HEK293 (cell line): ENCODE results near the gene TPRN.

ENCODE experiments used
- CTCF ChIA-PET: fragments of 350-600 bp; formaldehyde crosslinking; extraction: SDS; loops from one replicate; lab custom pipeline; 2021; ENCODE audit warnings: antibody characterized with exemption; lab: Yijun Ruan, JAX
- POLR2A ChIA-PET: fragments of 300-600 bp; formaldehyde crosslinking; extraction: SDS; loops from one replicate; lab custom pipeline; 2020; ENCODE audit warnings: antibody characterized with exemption, inconsistent platforms; lab: Yijun Ruan, JAX
- H3K27ac ChIP-seq: fragments of 200-500 bp; sonication (Bioruptor generic); 2 replicates; pipeline ENCODE4 v1.5.1; 2014; ENCODE audit warnings: low read depth, low read length, control low read depth, inconsistent platforms; ENCODE audit errors: extremely low read depth
- H3K36me3 ChIP-seq, 2 experiments: fragments of 200-500 bp in 1 of 2; sonication (Bioruptor generic) in 1 of 2; 1 replicate in 1 of 2; 2 replicates in 1 of 2; pipeline ENCODE4 v1.5.1; 2014 to 2017; ENCODE audit warnings: inconsistent platforms in 2 of 2, low read length in 2 of 2; ENCODE audit not compliant: control insufficient read depth in 2 of 2, insufficient read depth in 1 of 2
- H3K4me1 ChIP-seq: fragments of 200-500 bp; sonication (Bioruptor generic); 2 replicates; pipeline ENCODE4 v1.5.1; 2014; ENCODE audit warnings: mild to moderate bottlenecking, low read length, inconsistent platforms; ENCODE audit not compliant: control insufficient read depth, insufficient read depth
- H3K4me3 ChIP-seq: 2 replicates; pipeline ENCODE4 v1.5.1; 2011; ENCODE audit warnings: low read depth, mild to moderate bottlenecking, control low read depth, low read length, moderate library complexity
- H3K9me3 ChIP-seq: fragments of 200-500 bp; sonication (Bioruptor generic); 2 replicates; pipeline ENCODE4 v1.5.1; 2014; ENCODE audit warnings: low read depth, low read length, inconsistent platforms; ENCODE audit not compliant: control insufficient read depth, insufficient read depth
- BCL11A ChIP-seq: fragments of 450-650 bp; formaldehyde crosslinking; IDR thresholded peaks from 2 replicates; pipeline ENCODE4 v1.5.1; 2016; ENCODE audit warnings: low read depth, missing biosample characterization, missing genetic modification characterization
- BCL11B ChIP-seq: fragments of 450-650 bp; formaldehyde crosslinking; IDR thresholded peaks from 2 replicates; pipeline ENCODE4 v1.5.1; 2016; ENCODE audit warnings: low read depth, missing biosample characterization, missing genetic modification characterization
- FEZF1 ChIP-seq: fragments of 450-650 bp; formaldehyde crosslinking; IDR thresholded peaks from 2 replicates; pipeline ENCODE4 v1.5.1; 2016; ENCODE audit warnings: missing biosample characterization, missing genetic modification characterization
- KLF16 ChIP-seq: fragments of 450-650 bp; formaldehyde crosslinking; IDR thresholded peaks from 2 replicates; pipeline ENCODE4 v1.5.1; 2017; ENCODE audit warnings: missing biosample characterization, missing genetic modification characterization
- KLF9 ChIP-seq: fragments of 450-650 bp; formaldehyde crosslinking; IDR thresholded peaks from 2 replicates; pipeline ENCODE4 v1.5.1; 2016; ENCODE audit warnings: missing biosample characterization, missing genetic modification characterization, low read depth
- REPIN1 ChIP-seq: fragments of 450-650 bp; formaldehyde crosslinking; IDR thresholded peaks from 2 replicates; pipeline ENCODE4 v1.5.1; 2017; ENCODE audit warnings: missing biosample characterization, missing genetic modification characterization, low read depth
- SP7 ChIP-seq: fragments of 450-650 bp; formaldehyde crosslinking; IDR thresholded peaks from 2 replicates; pipeline ENCODE4 v1.5.1; 2016; ENCODE audit warnings: missing biosample characterization, missing genetic modification characterization
- TCF7L2 ChIP-seq: IDR thresholded peaks from 2 replicates; pipeline ENCODE4 v1.6.1; 2011; ENCODE audit warnings: low read depth, mild to moderate bottlenecking, inconsistent platforms, low read length, moderate library complexity, borderline replicate concordance
- ZBTB6 ChIP-seq: fragments of 450-650 bp; formaldehyde crosslinking; IDR thresholded peaks from 2 replicates; pipeline ENCODE4 v1.5.1; 2017; ENCODE audit warnings: missing biosample characterization, missing genetic modification characterization
- ZNF112 ChIP-seq: fragments of 450-650 bp; formaldehyde crosslinking; IDR thresholded peaks from 2 replicates; pipeline ENCODE4 v1.5.0; 2017; ENCODE audit warnings: missing biosample characterization, missing genetic modification characterization
- ZNF146 ChIP-seq: fragments of 450-650 bp; formaldehyde crosslinking; IDR thresholded peaks from 2 replicates; pipeline ENCODE4 v1.5.1; 2016; ENCODE audit warnings: missing biosample characterization, missing genetic modification characterization
- ZNF18 ChIP-seq: fragments of 450-650 bp; formaldehyde crosslinking; IDR thresholded peaks from 2 replicates; pipeline ENCODE4 v1.5.1; 2016; ENCODE audit warnings: missing biosample characterization, missing genetic modification characterization
- ZNF202 ChIP-seq: fragments of 450-650 bp; formaldehyde crosslinking; IDR thresholded peaks from 2 replicates; pipeline ENCODE4 v1.5.1; 2016; ENCODE audit warnings: missing biosample characterization, missing genetic modification characterization, borderline replicate concordance
- ZNF223 ChIP-seq: fragments of 450-650 bp; formaldehyde crosslinking; IDR thresholded peaks from 2 replicates; pipeline ENCODE4 v1.5.1; 2016; ENCODE audit warnings: missing biosample characterization, missing genetic modification characterization
- ZNF248 ChIP-seq: fragments of 450-650 bp; formaldehyde crosslinking; IDR thresholded peaks from 2 replicates; pipeline ENCODE4 v1.5.1; 2017; ENCODE audit warnings: missing biosample characterization, missing genetic modification characterization
- ZNF335 ChIP-seq: fragments of 450-650 bp; formaldehyde crosslinking; conservative IDR thresholded peaks from 2 replicates; pipeline ENCODE4 v1.5.1; 2016; ENCODE audit warnings: missing biosample characterization, missing genetic modification characterization
- ZNF449 ChIP-seq: fragments of 450-650 bp; formaldehyde crosslinking; IDR thresholded peaks from 2 replicates; pipeline ENCODE4 v1.5.1; 2017; ENCODE audit warnings: missing biosample characterization, mild to moderate bottlenecking, missing genetic modification characterization, moderate library complexity
- ZNF488 ChIP-seq: fragments of 450-650 bp; formaldehyde crosslinking; IDR thresholded peaks from 2 replicates; pipeline ENCODE4 v1.5.1; 2016; ENCODE audit warnings: missing biosample characterization, missing genetic modification characterization
- ZNF561 ChIP-seq: fragments of 450-650 bp; IDR thresholded peaks from 2 replicates; pipeline ENCODE4 v1.5.1; 2018; ENCODE audit warnings: missing biosample characterization, missing genetic modification characterization, borderline replicate concordance
- ZNF571 ChIP-seq: fragments of 450-650 bp; formaldehyde crosslinking; IDR thresholded peaks from 2 replicates; pipeline ENCODE4 v1.5.0; 2017; ENCODE audit warnings: missing biosample characterization, missing genetic modification characterization
- ZNF692 ChIP-seq: fragments of 450-650 bp; formaldehyde crosslinking; IDR thresholded peaks from 2 replicates; pipeline ENCODE4 v1.5.1; 2016; ENCODE audit warnings: missing biosample characterization, missing genetic modification characterization
- ZNF776 ChIP-seq: fragments of 450-650 bp; formaldehyde crosslinking; IDR thresholded peaks from 2 replicates; pipeline ENCODE4 v1.5.0; 2017; ENCODE audit warnings: missing biosample characterization, missing genetic modification characterization, borderline replicate concordance

Gene TPRN

GRCh38 chr9:137167747-137168572 lies 32.6 kb downstream of the TPRN start (continued):
- TF ChIP-seq ZNF692 (tag by site-specific recombination) (peak; percentile 91), KLF16 (peak; percentile 65; the same call in 1 of the 2 replicates), KLF9 (tag by site-specific recombination) (peak; percentile 60; the same call in 1 of the 2 replicates), ZNF776 (tag by site-specific recombination) (no peak), REPIN1 (tag by site-specific recombination) (no peak), ZNF335 (tag by site-specific recombination) (peak; percentile 61), SP7 (tag by site-specific recombination) (peak; percentile 66), BCL11A (peak; percentile 77)
- TF ChIP-seq, all 188 proteins: peak for 26

GRCh38 chr9:137167277-137167746 lies 33.2 kb downstream of the TPRN start:
- Histone ChIP-seq H3K4me1 (no peaks in the 10 kb centered on the region; the same call in 1 of the 2 replicates), H3K4me3 (no peak overlapping the region), H3K27ac (no peak overlapping the region), H3K9me3 (no peaks in the 10 kb centered on the region), H3K36me3 (no peaks in the 10 kb centered on the region)
- TF ChIP-seq TCF7L2, result no peak
- TF ChIP-seq ZBTB6 (tag by site-specific recombination), result no peak
- TF ChIP-seq KLF16, result no peak
- TF ChIP-seq ZNF18 (tag by site-specific recombination), result no peak
- no peak for TF ChIP-seq ZNF488
- no peak for TF ChIP-seq BCL11B (tag by site-specific recombination)
- TF ChIP-seq ZNF561 (tag by site-specific recombination), result no peak
- TF ChIP-seq FEZF1, result no peak
- TF ChIP-seq ZNF112, result no peak
- TF ChIP-seq ZNF202, result no peak
- TF ChIP-seq ZNF571 (tag by site-specific recombination), result no peak
- TF ChIP-seq ZNF223 (tag by site-specific recombination), result no peak
- no peak for TF ChIP-seq ZNF146 (tag by site-specific recombination)
- TF ChIP-seq ZNF248 (tag by site-specific recombination), result no peak
- no peak for TF ChIP-seq ZNF449 (tag by site-specific recombination)
- ChIA-PET CTCF (interaction anchor here (1.1 kb wide), 1 partner anchor 9 kb away, joined by 3 read pairs; no protein-coding TSS in a partner anchor), POLR2A (interaction anchor here (0.6 to 3.4 kb wide), 8 partner anchors 9 to 73 kb away, joined by 4 to 40 read pairs (median 6); partner anchors contain the start of genes ANAPC2 and SSNA1)
